Measurements from ENCODE around the gene ZNF362.

- TF ChIP-seq ZNF48 (tag by site-specific recombination; IDR thresholded peaks at IDR 0.05) (no peak), CTCF (tag by site-specific recombination; IDR thresholded peaks at IDR 0.05) (no peak), ZSCAN18 (tag by site-specific recombination; IDR thresholded peaks at IDR 0.05) (no peak), ZBTB7A (tag by site-specific recombination; IDR thresholded peaks at IDR 0.05; ENCODE audit: low read depth) (no peak), SALL2 (tag by site-specific recombination; IDR thresholded peaks at IDR 0.05; ENCODE audit: borderline replicate concordance) (no peak), ZFP69B (tag by site-specific recombination; IDR thresholded peaks at IDR 0.05) (no peak), ZNF274 (IDR thresholded peaks at IDR 0.05; ENCODE audit: low read length) (no peak), ZNF274 (tag by site-specific recombination; IDR thresholded peaks at IDR 0.05; ENCODE audit: borderline replicate concordance) (no peak), ZNF24 (tag by site-specific recombination; IDR thresholded peaks at IDR 0.05) (no peak), ZNF670 (tag by site-specific recombination; IDR thresholded peaks at IDR 0.05; ENCODE audit: low read depth) (no peak), OVOL3 (tag by site-specific recombination; IDR thresholded peaks at IDR 0.05) (no peak), SP2 (tag by site-specific recombination; IDR thresholded peaks at IDR 0.05) (no peak), KLF8 (tag by site-specific recombination; IDR thresholded peaks at IDR 0.05) (no peak), PRDM1 (tag by site-specific recombination; IDR thresholded peaks at IDR 0.05) (no peak), ZNF214 (tag by site-specific recombination; IDR thresholded peaks at IDR 0.05; ENCODE audit: borderline replicate concordance) (no peak)
Measured at GRCh38 chr1:33222381-33222780, 33.9 kb upstream of the ZNF362 start.

Measured in HEK293 (cell line).